Esophagus mucosa (tissue), 1 donor: ENCODE data around the gene MPZL3. TPM values are rescaled to one million over a fixed set of nuclear protein-coding genes. Genes with fewer than 3 reads are reported as not detected.
"Not testable (repeated sequence)": the region's sequence is repeated elsewhere in the genome, so short reads cannot be mapped to it uniquely, and the experiment has no call there.

ENCODE experiments used
- ATAC-seq: fragments of 200-7000 bp; cut with Tn5 transposase; one replicate; pipeline ENCODE4 v1.9.1; 2020
- total RNA-seq: library from RNA; stranded (reverse); gene quantifications from one replicate; pipeline ENCODE4 v1.2.4, GENCODE V29; 2023
- donor health status: DM: yes; HTN: yes; CAD: no.

The MPZL3 gene
- total RNA-seq, 1 donor from 2014 or later: 20.7 TPM

GRCh38 chr11:118183691-118184090, 68.5 kb downstream of the MPZL3 start:
- not testable (repeated sequence) for ATAC-seq

- ATAC-seq: peak; percentile 39
Measured at GRCh38 chr11:118180300-118180703, 71.9 kb downstream of the MPZL3 start.

- no peak for ATAC-seq
Measured at GRCh38 chr11:118176778-118177134, 75.4 kb downstream of the MPZL3 start.

Other genes with a start within 250 kb of the MPZL3 start
- gene TMPRSS4, start 175.3 kb downstream of the MPZL3 start, total RNA-seq: 208 TPM
- gene SMIM35, start 165.4 kb downstream of the MPZL3 start, total RNA-seq: not detected
- 2.5 TPM for gene SCN4B, start 99.5 kb downstream of the MPZL3 start, total RNA-seq
- 0.32 TPM for gene SCN2B, start 75.7 kb downstream of the MPZL3 start, total RNA-seq
- gene JAML, start 27.4 kb downstream of the MPZL3 start, total RNA-seq: 2.7 TPM
- gene MPZL2, start 11.9 kb upstream of the MPZL3 start, total RNA-seq: 457 TPM
- gene CD3E, start 52.4 kb upstream of the MPZL3 start, total RNA-seq: 1.2 TPM
- gene CD3D, start 90.3 kb upstream of the MPZL3 start, total RNA-seq: 4.0 TPM
- gene CD3G, start 92.0 kb upstream of the MPZL3 start, total RNA-seq: 0.76 TPM
- 23.6 TPM for gene UBE4A, start 107.2 kb upstream of the MPZL3 start, total RNA-seq
- 186 TPM for gene ATP5MG, start 149.2 kb upstream of the MPZL3 start, total RNA-seq
- gene KMT2A, start 184.1 kb upstream of the MPZL3 start, total RNA-seq: 25.6 TPM